DMS79 treated with DMSO at 0.1 percent for 48 hours (cell line): ENCODE data around the gene PLCB1.
A peak's percentile ranks its signal among the peaks of the same experiment; 100 is the strongest.
"Not testable (repeated sequence)": the region's sequence is repeated elsewhere in the genome, so short reads cannot be mapped to it uniquely, and the experiment has no call there.

ENCODE experiments used
- DNase-seq: peaks from one replicate; lab custom pipeline; 2025; lab: John Stamatoyannopoulos, UW

PLCB1 gene

DNA sequence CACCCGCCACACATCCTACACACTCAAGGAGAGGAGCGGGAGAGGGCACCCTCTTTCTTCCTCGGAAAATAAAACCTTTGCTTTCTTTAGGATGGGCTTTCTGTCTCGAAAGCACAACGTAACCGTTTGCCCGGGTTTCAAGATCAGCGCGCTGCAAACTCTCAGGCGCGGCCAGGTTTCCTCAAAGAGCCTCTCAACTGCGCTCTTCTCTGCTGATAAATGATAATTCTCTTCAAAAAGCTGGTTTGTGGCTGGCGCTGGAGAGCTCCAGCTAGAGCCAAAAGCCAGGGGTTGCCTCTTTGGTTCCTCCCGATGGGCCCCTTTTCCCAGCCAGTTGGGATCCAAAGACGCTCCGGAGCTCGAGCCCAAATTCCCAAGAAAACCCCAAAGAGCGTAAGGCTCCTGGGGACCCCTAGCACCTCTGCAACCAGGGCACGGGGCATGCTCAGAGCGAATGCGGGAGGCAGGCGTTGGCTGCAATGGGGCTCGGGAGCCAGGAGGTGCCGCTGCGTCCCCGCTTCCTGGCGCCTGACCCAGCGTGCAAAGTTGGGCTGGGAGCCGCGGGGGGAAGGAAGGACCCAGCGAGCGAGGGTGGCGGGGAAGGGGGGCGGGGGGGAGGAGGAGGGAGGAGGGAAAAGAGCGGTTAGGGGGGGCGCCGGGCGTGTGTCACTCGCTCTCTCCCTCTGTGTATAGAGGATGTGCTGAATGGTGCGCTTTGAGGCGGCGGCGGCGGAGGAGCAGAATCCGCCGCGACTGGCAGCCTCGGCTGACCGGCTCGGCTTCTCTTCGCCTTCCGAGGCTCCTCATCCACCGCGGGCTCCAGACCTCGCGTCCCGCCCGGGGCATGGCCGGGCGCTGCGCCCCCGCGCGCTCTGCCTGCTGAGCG, at the start of gene PLCB1:
TSS of gene PLCB1 (plus strand) at position 669 of the 886 bp plus-strand sequence. CDS start 386 bp downstream, outside the sequence.
- peak; percentile 49 for DNase-seq

DNA sequence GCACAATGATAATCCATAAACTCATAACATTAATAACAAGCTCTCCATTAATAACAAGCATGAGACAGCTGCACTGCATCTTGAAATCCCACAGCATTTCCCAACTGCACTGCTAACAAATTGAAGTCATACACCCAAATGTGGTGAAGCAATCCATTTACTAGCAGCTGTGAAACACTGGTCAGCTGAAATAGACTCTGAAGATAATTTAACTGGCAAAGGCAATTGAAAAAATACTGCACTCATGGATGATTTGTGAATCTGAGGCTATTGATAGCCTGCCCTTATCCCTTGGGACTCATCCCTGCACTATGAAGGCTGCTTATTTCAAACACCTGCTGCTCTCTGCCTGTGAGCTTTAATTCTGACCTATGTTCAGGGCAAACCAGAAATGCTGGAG, 49.1 kb upstream of the PLCB1 start:
- DNase-seq = no peak

DNA sequence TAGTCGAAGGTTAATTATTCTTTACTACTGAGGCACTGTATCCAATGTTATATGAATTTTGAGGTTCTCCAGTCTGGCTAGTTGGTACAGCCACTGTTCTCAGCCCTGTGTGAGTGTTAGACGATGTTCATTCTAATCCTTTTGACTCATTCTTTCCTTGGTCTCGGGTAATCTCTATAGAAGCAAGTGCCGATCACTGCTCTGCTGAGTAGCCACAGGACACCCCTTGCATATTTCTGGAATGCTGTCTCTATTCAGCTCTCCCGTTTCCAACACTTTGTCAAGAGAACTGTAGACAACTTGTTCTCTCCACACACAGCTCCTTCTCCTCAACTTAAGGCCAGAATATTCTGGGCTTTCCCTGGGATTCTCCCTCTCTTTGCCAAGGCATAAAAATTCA, 42.4 kb upstream of the PLCB1 start:
- DNase-seq = no peak

DNA sequence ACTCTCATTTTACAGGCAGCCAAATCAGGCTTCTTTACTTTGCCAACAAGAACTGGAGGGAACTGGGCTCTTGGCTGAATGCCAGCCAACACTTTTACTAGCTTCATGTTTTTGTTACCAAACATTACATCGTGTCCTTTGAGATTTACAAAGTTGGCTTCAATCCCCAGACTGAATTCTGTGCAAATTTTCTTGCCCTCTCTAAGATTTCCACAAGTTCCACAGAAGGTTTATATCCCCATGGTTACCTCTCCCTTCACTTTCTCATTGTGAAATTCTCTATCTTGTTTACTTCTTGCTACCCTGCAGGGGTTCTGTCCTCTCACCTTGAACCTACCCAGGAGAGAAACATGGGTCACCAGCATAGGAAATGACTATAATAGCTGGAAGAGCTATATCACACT, 37.6 kb upstream of the PLCB1 start:
- no peak for DNase-seq

DNA sequence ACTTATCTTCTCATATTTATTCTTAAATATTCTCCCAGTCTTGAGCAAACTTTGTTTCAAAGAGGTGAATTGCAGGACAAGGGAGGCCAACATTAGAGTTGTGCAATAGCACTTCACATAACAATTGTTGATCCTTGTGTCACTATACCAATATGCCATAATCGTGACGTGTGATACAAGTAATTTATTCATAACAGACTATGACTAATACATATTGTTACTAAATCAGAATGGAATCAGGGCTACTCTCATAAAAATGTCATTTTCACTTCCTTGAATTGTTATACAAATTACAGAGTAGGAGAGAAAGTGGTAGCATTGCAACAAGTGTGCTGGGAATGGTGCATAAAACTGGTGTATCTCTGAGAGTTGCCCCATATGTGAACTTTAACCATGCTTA, 37.2 kb upstream of the PLCB1 start:
- no peak for DNase-seq

DNA sequence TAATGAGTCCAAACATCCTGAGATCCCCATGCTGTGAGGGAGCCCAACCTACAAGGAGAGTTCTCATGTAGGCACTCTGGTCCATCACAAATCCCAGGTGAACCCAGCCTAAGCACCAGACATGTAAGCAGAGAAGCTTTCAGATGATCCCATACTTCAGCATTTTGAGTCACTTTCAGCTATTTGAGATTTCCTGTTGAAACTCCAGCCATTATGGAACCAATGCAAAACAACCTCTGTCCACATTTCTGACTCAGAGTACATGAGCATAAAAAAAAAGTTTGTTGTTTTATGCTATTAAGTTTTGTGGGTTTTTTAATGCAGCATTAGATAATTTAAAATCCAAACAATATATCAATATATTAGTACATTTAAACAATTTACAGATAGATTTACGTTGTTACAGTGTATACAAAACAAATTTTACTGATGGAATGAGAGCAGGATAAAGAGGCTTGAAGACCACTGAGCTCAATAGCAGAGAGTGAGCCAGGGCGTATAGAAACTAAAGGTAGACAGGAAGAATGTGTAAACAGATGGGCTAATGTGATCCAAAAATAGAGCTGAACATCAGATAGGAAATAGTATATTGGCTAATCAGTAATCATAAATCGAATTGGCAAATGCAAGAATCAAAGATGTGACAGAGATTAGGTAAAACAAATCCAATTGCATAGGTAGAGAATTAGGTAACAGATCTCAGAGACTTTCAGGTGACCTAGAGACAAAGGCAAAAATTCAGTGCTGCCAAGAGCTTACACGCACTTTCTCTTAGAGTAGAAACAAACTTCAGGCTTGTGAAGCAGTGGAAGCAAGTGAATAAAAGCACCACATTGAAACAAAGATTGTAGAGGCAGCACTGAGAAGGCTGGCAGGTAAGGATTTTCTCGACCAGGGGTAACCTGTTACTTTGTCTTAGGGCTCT, 36.2 kb upstream of the PLCB1 start:
- DNase-seq = no peak

DNA sequence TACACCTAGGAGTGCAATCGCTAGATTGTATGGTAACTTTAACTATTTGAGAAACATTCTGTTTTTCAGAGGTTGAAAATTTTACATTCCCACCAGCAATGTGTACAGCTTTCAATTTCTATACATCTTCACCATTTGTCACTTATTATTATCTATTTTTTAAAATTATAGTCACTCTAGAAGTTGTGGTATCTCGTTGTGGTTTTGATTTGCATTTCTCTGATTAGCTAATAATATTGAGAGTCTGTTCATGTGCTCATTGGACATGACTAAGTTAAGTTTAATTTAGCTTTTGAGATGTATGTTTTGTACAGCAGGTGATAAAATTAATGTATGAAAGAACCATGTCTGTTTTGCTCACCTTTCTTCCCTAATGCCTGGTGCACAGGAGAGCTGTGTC, 34.8 kb upstream of the PLCB1 start:
- no peak for DNase-seq

DNA sequence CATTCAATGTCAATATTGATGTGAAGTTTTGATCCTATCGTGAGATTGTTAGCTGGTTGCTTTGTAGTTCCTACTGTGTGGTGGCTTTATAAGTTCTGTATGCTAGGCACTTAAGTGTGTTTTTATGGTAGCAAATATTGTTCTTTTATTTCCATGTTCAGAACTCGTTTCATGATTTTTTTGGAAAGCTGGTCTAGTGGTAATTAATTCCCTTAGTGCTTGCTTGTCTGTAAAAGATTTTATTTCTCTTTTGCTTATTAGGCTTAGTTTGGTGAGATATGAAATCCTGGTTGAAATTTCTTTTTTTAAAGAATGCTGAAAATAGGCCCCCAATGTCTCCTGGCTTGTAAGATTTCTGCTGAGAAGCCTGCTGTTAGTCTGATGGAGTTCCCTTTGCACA, 27.8 kb upstream of the PLCB1 start:
- DNase-seq = no peak

DNA sequence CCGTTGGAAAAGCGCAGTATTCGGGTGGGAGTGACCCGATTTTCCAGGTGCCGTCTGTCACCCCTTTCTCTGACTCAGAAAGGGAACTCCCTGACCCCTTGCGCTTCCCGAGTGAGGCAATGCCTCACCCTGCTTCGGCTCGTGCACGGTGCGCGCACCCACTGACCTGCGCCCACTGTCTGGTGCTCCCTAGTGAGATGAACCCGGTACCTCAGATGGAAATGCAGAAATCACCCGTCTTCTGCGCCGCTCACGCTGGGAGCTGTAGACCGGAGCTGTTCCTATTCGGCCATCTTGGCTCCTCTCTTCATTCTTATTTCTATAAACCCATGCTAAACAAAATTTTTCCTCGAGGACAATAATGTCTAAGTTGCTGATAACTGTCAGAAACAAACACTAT, 17.5 kb upstream of the PLCB1 start:
- not testable (repeated sequence) for DNase-seq

DNA sequence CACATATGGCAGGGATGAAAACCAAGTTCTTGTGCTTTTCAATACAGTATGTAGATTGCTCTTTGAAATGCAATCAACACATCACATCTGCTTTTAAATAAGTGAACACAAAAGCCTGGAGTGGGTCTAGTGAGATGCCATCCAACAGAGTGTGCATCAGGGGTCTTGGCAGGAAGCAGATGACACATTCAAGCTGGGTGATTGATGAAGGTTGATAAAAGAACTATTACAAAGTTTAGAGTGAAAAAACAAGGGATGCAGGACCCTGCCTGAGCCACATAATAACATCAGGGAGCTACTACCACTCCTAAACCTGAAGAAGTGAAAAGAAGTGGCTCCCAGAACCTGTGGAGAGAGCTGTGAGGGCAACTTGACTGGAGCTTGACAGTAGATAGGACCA, 16.6 kb upstream of the PLCB1 start:
- no peak for DNase-seq

DNA sequence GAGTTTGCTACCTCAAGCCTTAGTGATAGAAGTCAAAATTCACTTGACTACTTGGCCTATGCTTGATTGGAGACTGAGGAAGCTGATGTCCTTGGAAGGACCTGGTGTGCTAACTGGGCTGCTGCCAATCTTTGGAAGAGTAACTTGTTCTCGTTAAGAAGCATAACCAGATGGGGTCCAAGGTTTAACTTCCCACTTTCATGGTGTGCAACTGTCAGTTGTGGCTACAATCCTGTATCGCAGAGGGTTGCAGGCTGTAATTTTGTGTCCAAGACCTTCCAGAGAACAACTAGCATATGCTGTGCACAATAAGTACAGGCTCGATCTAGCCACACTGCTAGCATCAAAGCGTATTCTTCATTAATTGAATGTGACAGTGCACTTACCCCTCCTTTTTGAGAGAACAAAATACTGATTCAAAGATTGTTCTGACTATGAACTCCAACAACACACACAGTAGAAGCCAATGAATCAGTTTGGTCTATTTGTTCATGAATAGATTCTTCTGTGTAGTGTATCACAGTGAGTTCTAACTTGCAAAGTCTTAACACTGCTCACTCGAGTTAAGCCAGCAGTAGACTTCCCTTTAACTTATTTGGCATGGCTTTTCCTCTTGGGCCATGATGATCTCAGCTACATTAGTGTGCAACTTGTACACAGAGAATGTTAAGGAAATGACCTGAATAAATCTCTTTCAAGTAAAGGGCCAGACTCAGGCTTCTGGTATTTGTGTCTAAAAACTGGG, 15.8 kb upstream of the PLCB1 start:
- no peak for DNase-seq

DNA sequence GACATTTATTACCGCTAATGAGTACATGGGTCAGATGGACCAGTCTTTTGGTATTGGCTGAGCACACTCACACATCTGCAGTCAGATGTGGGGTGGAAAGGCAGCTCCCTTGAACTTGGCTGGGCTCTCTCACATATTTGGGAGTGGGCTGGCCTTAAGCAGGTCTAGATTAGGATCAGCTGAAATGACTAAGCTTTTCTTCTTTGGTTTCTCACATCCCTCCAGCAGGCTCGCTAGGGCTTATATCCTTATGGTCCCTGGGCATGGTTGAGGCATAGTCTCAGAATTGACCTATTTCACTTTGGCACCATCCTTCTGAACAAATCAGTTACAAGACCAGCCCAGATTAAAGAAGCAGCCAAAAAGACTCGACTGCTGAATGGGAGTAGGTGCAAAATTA, 14.4 kb upstream of the PLCB1 start:
- no peak for DNase-seq

DNA sequence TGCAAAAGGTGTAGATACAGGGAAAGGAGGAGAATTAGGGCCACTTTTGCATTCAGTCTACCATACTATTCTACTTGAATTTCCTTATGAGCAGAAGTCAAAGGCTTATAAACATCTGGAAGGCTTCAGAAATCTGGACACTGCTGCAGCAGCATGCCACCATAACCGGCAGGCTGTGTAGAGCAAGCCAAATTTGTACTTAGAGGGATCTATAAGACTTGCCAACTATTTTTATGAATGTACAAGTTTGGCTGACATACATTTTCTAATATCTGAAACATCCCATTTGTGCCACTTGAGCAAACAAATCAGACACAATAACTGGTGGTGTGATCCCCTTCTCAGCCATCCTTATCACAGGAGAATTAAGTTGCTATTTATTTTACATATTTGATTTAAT, 14.0 kb upstream of the PLCB1 start:
- no peak for DNase-seq

DNA sequence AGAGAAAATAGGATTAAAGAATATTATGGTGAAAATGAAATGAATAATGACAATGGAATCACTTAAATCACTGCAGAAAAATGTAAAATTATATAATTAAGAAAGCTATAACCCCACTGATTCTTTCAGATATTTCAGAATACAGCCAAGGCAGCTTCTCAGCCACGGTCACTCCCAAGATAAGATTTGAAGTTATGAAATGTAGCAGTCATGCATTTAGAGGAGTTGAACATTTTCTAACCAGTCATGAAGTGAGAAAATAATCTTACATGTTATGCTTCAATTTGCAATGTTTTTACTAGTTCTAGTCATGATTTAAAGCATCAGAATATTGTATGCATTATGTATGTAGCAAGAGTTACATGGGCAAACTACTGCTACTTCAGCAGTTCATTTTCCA, 13.3 kb upstream of the PLCB1 start:
- DNase-seq = no peak

DNA sequence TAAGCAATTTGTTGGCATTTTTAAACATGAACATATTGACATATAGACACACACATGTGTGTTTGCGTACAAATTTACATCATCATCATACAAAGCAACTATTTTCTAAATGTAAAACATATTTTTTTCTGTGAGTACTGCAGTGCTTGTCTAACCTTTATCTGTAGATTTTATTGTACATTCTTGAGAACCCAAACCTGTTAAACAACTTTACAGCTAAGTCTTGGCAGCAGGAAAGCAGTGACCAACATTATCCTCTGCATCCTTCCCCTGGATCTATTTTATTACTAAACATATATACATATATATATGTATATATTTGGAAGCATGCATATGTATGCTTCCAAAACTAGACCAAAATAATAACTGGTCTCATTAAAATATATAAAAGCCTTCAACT, 10.4 kb upstream of the PLCB1 start:
- no peak for DNase-seq

DNA sequence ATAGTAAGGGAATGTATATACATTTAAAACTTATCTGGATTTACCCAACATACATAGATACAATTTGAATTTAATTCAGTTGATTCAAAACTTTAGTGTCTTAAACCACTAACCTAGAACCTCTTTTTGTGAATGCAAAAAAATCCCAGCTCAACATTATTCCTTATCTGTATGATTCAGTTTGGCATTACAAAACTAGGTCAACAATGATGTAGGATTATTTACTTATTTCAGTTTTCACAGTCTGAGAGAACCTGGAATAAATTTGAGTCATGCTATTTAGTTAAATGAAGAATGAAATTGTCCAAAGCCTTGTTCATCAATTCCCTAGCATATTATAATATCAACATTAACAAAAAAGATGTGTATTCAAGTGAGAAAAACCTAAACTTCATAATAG, 7.4 kb upstream of the PLCB1 start:
- no peak for DNase-seq

DNA sequence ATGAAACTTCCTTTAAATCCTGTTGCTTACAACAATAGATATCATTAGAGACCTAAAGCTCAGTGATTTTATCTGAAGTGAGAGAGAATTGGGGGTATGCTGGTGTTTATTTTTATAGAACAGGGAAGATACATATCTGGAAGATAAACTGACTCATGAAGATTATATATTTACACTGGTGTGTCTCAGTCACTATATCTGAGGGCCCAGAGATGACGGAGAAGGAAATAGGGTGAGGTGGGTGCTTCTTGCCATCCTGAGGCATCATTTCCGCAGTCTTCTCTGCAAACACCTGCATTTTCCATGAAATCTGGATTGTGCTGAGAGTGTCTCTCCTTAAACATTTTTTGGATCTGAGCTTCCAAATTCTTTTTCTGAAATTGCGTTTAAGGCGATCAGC, 5.9 kb upstream of the PLCB1 start:
- no peak for DNase-seq

DNA sequence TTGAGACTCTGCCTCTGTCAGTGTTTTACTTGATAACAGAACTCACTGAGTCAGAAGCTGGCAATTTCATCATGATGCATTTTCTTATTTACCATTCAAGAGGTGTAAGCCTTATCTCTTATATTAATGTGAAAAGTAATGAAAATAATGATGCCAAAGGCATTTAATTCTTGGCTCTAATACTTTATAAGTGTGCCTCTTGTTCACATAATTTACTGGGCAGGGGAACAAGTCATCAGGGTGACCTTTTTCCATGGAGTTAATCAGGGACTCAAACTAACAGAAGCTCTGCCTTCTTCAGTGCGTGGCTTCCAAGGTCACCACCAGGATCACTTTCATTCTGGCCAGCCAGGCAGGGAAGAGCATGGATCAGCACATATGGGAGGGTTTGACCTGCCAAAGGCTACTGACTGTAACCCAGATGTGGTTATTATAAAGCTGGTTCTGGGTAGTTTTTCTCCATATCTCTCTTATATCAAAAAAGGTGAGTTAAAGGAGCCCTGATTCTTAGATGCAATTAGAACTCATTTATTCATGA, 5.2 kb upstream of the PLCB1 start:
- no peak for DNase-seq

DNA sequence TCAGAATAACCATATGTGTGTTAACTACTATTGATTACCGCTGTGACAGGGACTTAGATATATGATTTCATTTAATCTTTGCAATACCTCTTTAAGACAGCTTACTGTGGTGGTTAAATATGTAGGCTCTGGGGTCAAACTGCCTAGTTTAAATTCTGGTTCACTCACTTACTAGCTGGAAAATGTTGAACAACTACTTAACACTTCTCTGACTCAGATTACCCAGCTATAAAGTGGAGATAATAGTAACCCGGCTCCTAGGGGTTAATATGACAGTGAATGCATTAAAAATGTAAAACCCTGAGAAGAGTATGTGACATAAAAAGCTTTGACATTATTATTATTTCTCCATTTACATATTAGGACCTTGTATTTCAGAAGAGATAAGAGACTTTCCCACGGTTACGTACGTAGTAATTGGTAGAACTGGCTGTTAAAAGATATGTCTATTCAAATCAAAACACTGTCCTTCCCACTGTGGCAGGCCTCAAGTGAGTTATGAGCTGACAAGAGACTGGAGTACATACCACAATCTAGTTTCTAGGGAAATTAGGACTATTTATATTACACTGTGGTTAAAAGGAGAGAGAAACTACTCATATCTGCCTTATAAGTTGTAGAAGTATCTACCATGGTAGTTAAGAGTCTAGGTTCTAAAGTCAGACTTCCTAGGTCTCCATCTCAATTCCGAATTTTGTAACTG, 4.4 kb upstream of the PLCB1 start:
- DNase-seq = no peak

DNA sequence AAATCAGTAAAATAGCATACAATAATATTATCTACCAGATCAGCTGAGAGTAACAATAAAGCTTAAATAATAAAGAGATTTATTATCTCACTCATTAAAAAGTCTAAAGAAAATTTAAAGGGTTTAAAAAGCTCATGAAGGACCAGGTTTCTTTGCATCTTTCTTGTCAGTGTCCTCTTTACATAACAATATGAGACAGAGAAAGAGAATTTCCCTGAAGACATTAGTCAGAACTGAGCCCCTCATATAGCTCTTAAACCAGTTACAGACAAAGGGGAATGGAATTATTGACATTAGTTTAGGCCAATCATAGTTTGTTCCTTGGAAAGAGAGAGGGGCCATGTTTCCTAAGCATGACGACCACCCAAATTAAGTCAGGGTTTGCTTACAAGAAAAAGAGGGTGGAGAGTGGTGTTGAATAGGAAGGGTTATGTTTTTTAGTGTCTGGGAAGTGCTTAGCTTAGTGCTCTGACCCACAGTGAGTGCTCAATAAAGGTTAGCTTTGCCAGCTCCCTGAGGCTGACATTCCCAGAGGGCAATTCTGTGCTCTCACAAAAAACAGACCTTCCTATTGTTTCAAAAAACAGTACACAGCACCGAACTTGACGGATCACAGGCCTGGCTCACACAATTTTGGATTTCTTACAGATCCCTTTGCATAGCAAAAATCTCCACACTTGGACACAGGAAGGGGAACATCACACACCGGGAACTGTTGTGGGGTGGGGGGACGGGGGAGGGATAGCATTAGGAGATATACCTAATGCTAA, 3.6 kb upstream of the PLCB1 start:
- no peak for DNase-seq
